C4-2B (cell line): ENCODE results near the gene PTPRM.

Source experiments
- H3K27ac ChIP-seq: fragments of 450-650 bp; 2 replicates; pipeline ENCODE4 v1.5.1; 2017
- ZFX ChIP-seq: fragments of 450-650 bp; IDR thresholded peaks from 2 replicates; pipeline ENCODE4 v1.6.1; 2017
- TF ChIP-seq, protein P1 (sequence below): fragments of 450-650 bp; conservative IDR thresholded peaks from 2 replicates; pipeline ENCODE4 v1.5.1; 2017; ENCODE audit warnings: mild to moderate bottlenecking

PTPRM gene

DNA sequence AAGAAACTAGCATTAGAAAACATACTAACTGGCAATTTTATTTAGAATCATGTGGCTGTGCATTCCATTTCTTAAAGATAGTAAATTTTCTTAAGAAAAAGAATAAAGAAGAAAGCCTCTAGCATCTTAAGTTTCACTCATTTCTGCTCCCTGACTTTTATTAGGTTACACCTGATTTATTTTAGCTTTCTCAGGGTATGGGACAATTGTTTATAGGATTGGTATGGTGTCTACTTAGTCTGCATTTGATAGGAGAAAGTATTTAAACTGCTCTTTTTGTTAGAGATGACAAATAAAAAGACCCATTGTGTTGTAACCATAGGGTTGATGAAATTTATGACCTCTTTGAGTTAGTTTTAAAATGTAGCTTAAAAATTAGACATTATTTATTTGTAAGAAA is 115.2 kb downstream of the PTPRM start:
- TF ChIP-seq, protein P1, sequence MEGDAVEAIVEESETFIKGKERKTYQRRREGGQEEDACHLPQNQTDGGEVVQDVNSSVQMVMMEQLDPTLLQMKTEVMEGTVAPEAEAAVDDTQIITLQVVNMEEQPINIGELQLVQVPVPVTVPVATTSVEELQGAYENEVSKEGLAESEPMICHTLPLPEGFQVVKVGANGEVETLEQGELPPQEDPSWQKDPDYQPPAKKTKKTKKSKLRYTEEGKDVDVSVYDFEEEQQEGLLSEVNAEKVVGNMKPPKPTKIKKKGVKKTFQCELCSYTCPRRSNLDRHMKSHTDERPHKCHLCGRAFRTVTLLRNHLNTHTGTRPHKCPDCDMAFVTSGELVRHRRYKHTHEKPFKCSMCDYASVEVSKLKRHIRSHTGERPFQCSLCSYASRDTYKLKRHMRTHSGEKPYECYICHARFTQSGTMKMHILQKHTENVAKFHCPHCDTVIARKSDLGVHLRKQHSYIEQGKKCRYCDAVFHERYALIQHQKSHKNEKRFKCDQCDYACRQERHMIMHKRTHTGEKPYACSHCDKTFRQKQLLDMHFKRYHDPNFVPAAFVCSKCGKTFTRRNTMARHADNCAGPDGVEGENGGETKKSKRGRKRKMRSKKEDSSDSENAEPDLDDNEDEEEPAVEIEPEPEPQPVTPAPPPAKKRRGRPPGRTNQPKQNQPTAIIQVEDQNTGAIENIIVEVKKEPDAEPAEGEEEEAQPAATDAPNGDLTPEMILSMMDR = no peak
- TF ChIP-seq ZFX = no peak
- H3K27ac ChIP-seq = no peak overlapping the region

DNA sequence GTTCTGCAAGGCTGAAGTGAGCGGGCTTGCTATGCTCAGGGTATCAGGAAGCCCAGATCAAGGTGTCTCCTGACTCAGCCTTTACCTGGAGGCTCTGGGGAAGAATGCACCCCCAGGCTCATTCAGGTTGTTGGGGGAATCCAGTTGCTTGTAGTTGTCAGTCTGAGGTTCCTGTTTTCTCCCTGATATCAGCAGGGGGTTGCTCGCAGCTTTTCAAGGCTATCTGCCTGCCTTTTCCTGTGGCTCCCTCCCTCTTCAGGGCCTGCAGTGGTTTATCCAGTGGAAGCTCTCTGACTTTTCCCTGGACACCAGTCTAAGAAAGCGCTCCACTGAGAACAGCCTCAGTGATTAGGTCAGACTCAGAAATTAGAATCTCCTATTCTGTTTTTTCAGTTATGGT is 116.6 kb downstream of the PTPRM start:
- TF ChIP-seq, protein P1 = no peak
- TF ChIP-seq ZFX = no peak
- no peak overlapping the region for H3K27ac ChIP-seq

DNA sequence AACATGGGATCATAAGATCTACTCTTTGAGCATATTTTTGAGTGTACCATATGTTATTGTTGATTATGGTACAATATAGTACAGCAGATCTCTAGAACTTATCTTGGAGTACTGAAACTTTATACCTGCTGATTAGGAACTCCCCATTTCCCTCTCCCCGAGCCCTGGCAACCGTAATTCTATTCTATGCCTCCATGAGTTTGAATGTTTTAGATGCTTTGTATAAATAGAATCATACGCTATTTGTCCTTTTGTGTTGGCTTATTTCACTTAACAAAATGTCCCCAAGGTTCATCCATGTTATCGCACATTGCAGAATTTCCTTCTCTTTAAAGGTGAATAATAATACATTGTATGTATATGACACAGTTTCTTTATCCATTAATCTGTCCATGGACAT is 117.2 kb downstream of the PTPRM start:
- TF ChIP-seq, protein P1 = no peak
- TF ChIP-seq ZFX = no peak
- no peak overlapping the region for H3K27ac ChIP-seq

DNA sequence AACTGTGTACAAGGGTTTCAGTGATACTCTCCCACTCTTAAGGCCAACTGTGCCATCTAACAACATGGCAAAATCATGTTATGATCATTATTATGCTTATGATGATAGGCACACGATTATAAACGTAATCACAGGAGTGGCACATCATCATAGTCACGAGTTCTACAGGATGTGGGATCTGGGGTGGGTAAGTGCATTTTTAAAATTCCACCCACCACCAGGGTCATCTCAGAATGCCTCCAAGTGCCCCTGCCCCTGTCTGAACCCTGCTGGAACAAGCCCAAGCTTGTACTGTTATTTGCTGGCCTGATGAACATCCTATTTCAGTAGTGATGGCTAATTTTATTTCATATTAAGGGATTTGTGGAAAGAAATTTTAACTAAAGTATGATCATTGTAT is 117.8 kb downstream of the PTPRM start:
- TF ChIP-seq, protein P1 = no peak
- TF ChIP-seq ZFX = no peak
- no peak overlapping the region for H3K27ac ChIP-seq

DNA sequence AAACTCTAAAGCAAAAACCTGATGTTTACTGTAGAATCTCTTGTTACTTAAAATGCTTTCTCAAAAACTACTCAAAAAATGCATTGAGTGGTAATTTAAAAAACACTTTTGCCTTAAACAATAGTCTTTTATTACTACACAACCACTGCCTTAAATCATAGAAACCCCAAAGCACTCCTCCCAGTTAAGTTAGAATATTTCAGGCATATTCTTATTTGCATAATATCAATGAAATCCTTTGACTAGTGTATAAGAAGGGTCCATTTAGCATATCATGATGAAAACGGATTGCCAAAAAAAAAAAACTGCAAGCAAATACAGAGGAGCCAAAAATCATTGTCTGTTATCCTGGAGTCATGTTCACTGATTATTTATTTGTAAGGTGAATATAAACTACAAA is 119.2 kb downstream of the PTPRM start:
- no peak for TF ChIP-seq ZFX
- TF ChIP-seq, protein P1 = no peak
- no peak overlapping the region for H3K27ac ChIP-seq

DNA sequence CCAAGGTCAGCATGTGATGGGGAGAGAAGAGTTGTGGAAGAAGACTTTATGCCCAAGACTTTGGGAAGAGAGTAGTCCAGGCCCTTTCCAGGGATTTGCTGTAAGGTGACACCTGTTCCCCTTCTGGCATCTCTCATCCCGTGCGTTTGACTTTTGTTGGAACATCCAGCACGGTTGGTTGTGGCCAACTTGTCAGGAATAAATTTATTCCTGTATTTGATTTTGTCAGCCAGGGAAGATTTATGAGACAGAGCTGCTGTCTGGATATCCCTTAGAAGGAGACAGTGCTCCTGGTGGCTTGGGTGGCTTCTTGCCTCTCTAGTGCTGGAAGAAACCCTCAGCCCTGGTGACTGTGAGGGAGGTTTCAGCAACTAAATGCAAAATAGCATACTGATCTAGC is 121.5 kb downstream of the PTPRM start:
- TF ChIP-seq ZFX = no peak
- TF ChIP-seq, protein P1 = no peak; the same call in 1 of the 2 replicates
- H3K27ac ChIP-seq = no peak overlapping the region

DNA sequence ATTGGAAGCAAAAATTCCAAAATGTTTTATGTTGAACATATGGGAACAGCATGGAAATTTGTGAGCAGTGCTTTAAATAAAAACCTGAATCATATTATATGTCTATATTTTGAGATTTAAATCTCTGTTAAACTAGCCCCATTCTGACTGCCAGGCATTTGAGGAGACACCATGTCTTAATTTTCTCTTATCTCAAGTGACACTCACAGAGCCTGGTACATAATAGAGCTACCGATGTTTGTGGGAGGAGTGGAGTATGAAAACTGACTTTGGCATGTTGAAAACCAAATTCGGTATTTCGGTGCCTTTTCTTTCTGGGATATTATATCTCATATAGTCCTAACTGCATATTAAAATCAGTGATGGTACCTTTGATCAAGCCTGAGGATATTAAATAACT is 124.1 kb downstream of the PTPRM start:
- TF ChIP-seq, protein P1 = no peak
- no peak for TF ChIP-seq ZFX
- H3K27ac ChIP-seq = no peak overlapping the region
